IPS-11a (cell line): ENCODE results near the gene PIAS2.
"Not testable (repeated sequence)": the region's sequence is repeated elsewhere in the genome, so short reads cannot be mapped to it uniquely, and the experiment has no call there.

Source experiments
- H3K4me3 ChIP-seq: one replicate; pipeline ENCODE4 v1.5.1; 2013; ENCODE audit warnings: low read depth, low read length, control low read depth

Gene PIAS2

GRCh38 chr18:46903406-46903805 is 13.9 kb downstream of the PIAS2 start:
- H3K4me3 ChIP-seq: no peak overlapping the region

GRCh38 chr18:46899274-46899948 is 17.9 kb downstream of the PIAS2 start:
- H3K4me3 ChIP-seq: no peak overlapping the region

- no peak overlapping the region for H3K4me3 ChIP-seq
These were observed 23.2 kb downstream of the PIAS2 start for GRCh38 chr18:46894124-46894523.

- no peak overlapping the region for H3K4me3 ChIP-seq
These were observed 23.9 kb downstream of the PIAS2 start for GRCh38 chr18:46893360-46893759.

- no peak overlapping the region for H3K4me3 ChIP-seq
These were observed 24.5 kb downstream of the PIAS2 start for GRCh38 chr18:46892842-46893241.

GRCh38 chr18:46891742-46892214 is 25.5 kb downstream of the PIAS2 start:
- H3K4me3 ChIP-seq: no peak overlapping the region

- H3K4me3 ChIP-seq: no peak overlapping the region
These were observed 28.3 kb downstream of the PIAS2 start for GRCh38 chr18:46888965-46889364.

- no peak overlapping the region for H3K4me3 ChIP-seq
These were observed 30.4 kb downstream of the PIAS2 start for GRCh38 chr18:46886893-46887292.

GRCh38 chr18:46883180-46883579 is 34.1 kb downstream of the PIAS2 start:
- H3K4me3 ChIP-seq: no peak overlapping the region

- H3K4me3 ChIP-seq: no peak overlapping the region
These were observed 39.8 kb downstream of the PIAS2 start for GRCh38 chr18:46877329-46877987.

- peak overlapping the region; percentile 44 for H3K4me3 ChIP-seq
These were observed 49.0 kb downstream of the PIAS2 start for GRCh38 chr18:46868169-46868921.

- no peak overlapping the region for H3K4me3 ChIP-seq
These were observed 49.8 kb downstream of the PIAS2 start for GRCh38 chr18:46867367-46868143.

- no peak overlapping the region for H3K4me3 ChIP-seq
These were observed 50.8 kb downstream of the PIAS2 start for GRCh38 chr18:46866523-46866922.

GRCh38 chr18:46865245-46865644 is 52.1 kb downstream of the PIAS2 start:
- H3K4me3 ChIP-seq: not testable (repeated sequence)

GRCh38 chr18:46859855-46860254 is 57.5 kb downstream of the PIAS2 start:
- no peak overlapping the region for H3K4me3 ChIP-seq

- H3K4me3 ChIP-seq: no peak overlapping the region
These were observed 59.0 kb downstream of the PIAS2 start for GRCh38 chr18:46858290-46858689.

GRCh38 chr18:46856973-46857372 is 60.3 kb downstream of the PIAS2 start:
- no peak overlapping the region for H3K4me3 ChIP-seq

GRCh38 chr18:46849007-46849406 is 68.3 kb downstream of the PIAS2 start:
- no peak overlapping the region for H3K4me3 ChIP-seq

GRCh38 chr18:46843372-46843771 is 73.9 kb downstream of the PIAS2 start:
- H3K4me3 ChIP-seq: no peak overlapping the region

- no peak overlapping the region for H3K4me3 ChIP-seq
These were observed 74.7 kb downstream of the PIAS2 start for GRCh38 chr18:46842583-46842982.

GRCh38 chr18:46833899-46834298 is 83.4 kb downstream of the PIAS2 start:
- no peak overlapping the region for H3K4me3 ChIP-seq
